ENCODE measurements around the gene ABHD6.

DNA sequence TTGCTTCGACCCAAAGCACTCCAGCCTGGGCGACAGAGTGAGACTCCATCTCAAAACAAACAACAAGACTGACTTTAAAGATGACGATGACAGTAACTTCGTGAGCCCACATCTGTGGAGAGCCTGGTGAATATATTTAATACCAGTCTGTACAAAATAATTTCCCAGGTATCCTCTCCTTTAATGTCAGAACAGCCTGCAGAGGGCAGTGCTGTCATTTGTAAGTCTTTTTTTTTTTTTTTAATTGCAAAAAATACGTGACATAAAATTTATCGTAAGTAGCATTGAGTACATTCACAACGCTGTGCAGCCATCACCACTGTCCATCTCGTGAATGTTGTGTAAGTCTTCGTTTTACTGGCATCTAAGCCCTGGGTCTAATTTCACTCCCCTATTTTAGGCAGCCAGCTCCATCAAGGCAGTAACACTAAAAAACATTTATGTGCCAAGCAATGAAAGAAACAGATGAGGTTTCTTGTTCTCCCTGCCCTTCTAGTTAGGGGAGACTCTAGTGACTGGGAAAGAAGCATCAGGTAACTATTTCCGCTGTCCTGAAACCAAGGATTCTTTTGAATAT lies 70.1 kb downstream of the ABHD6 start:
- TF ChIP-seq, protein P1, sequence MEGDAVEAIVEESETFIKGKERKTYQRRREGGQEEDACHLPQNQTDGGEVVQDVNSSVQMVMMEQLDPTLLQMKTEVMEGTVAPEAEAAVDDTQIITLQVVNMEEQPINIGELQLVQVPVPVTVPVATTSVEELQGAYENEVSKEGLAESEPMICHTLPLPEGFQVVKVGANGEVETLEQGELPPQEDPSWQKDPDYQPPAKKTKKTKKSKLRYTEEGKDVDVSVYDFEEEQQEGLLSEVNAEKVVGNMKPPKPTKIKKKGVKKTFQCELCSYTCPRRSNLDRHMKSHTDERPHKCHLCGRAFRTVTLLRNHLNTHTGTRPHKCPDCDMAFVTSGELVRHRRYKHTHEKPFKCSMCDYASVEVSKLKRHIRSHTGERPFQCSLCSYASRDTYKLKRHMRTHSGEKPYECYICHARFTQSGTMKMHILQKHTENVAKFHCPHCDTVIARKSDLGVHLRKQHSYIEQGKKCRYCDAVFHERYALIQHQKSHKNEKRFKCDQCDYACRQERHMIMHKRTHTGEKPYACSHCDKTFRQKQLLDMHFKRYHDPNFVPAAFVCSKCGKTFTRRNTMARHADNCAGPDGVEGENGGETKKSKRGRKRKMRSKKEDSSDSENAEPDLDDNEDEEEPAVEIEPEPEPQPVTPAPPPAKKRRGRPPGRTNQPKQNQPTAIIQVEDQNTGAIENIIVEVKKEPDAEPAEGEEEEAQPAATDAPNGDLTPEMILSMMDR (IDR thresholded peaks at IDR 0.05 in 4 of 5, conservative IDR thresholded peaks at IDR 0.05 in 1 of 5) = peak in 3 of 5 experiments; percentile 7 to 50 (median 24)
- TF ChIP-seq POLR2A (IDR thresholded peaks at IDR 0.05) = peak in 1 of 2 donors; percentile 27

Measured in gastrocnemius medialis (tissue), 4 donors.